HG02943 (cell line): ENCODE data around the gene KIF3A.

Experiments
- ATAC-seq: cut with Tn5 transposase; IDR thresholded peaks from one replicate; pipeline ENCODE4 v1.9.1; 2021; ENCODE audit warnings: mild to moderate bottlenecking, low read depth, moderate library complexity; ENCODE audit not compliant: unreplicated experiment

KIF3A gene

DNA sequence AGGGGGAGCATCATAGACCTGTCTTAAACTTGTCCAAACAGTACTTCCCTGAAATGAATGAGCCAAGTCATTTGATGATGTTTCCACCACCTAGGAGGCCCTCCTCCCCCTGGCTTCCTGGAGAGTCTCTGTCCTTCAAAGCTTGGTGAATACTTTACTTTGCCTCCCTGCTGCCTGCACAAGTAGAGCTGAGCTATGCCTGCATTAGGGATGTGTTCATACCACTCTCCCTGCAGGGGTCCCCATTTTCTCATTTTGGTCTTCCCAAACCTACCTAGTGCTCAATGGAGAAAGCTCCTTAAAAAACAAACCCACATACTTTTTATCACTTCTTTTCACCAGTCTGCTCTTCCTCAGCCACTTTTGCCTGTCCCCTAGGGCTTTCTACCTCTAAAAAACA, 17.6 kb upstream of the KIF3A start:
- no peak for ATAC-seq

DNA sequence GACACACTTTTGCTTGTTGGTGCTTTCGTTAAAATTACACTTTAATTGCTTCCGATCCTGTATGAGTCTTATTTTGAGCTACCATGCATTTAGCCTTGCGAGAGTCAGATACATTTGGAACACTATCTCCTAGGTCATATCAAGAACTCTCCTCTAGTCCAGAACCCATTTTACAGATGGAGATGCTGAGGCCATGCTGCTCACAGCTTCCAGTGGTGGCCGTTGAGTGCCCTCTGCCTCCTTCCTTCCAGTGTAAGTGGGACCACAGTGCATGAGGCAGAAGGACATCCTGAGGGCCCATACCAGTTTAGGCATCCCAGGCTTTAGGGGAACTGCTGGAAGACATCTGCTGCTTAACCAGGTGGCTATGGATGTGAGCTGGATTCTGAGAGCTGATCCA, 16.8 kb upstream of the KIF3A start:
- ATAC-seq: no peak

DNA sequence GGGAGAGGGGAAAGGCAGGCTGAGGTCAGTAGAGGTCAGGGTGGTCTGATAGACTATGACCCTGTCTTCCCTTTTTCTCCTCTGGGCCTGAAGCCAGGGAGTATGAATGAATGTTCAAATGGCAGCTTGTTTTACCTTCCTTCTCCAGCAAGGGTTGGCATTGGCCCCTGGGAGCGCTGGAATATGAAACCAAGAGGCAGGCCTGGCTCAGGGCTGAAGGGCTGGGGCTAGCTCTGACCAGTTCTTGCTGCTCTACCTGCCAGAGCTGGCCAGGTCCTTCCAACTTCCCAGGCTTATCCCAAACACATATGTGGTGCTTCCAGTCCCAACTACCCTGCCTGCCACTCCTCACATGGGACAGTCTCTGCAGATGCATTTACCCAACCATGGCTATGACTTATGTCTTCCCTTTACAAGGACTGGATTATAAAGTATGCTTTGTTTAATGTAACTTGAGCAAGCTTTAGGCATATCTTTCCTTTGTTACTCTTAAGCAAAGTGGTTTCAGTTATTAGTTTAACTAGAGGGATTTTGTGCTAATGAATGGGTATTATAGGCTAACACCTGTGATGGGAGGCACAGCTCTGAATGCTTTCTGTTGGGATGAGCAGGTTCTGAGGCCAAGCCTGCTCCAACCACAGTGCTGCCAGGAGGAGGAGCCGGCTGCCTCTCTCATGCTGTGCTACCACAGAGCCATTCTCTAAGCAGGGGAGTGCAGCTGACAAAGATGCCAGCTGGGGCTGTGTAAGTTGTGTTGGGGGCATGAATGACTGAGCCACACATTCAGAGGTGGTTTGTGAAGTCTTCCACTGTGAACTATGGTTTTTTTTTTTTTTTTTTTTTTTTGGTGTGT, 16.0 kb upstream of the KIF3A start:
- no peak for ATAC-seq

DNA sequence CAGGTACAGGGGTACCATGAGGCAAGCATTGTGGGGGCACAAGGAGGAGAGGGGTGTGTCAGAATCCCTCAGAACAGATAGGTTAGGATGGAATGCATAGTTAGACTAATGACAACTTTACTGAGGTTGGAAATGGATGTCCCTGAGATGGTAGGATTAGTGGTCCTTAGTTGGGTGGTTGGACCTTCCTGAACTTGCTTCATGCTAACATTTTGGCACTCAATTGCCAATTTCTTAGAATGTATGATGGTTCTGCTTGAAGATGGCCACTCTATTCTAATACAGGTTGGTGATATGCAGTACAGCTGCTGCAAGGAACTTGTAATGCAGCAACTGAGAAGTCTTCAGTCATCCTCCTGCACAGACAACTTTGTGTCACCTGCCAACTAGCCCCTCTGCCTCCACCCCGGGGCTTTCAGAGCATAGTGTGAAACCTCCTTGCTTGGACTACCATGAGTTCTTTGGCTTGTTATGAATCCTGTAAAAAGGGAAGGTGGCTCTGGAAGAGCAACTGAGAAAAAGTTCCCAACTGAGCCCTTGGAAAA, 15.3 kb upstream of the KIF3A start:
- ATAC-seq: no peak

DNA sequence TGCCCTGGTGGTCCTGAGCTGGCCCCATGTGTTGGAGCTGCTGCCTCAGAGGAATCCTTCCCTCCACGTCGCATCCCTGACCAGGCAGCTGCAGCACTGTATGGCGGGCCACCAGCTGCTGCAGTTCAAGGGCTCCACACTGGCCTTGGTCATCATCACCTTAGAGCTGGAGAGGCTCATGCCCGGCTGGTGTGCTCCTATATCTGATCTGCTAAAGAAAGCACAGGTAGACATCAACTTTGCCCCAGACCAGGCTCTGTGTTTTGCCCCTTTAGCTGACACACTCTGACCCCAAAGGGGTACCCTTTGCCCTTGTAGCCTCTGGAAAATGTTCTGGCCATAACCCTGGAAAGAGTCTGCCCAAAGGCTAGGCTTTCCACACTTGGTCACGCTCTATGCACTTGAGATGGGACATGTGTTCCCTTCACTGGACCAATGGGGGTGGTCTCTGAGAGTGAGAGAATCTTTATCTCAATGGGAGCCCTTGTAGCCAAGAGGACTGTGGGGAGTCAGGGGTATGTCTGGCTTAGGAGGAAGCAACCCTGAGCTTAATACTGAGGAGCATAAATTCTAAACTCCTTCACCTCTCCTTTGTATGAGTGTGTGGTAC, 14.7 kb upstream of the KIF3A start:
- ATAC-seq: no peak

DNA sequence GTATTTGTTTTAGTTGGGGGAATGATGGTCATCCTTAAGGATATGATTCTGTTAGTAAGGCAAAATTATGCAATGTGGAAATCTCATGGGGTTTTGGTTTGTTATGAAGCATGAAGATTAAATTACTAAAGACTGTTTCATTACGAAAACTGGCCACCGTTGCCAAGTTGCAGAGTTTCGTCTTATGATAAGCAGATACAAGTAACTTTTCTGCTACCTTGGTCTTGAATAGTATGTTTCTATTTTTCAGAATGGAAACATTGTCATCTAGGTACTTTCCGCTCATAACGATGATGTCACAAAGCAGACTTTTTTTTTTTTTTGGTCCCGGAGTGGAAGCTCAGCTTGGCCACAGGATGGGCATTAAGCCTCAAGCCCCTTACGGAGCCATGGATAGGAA, 14.1 kb upstream of the KIF3A start:
- no peak for ATAC-seq

DNA sequence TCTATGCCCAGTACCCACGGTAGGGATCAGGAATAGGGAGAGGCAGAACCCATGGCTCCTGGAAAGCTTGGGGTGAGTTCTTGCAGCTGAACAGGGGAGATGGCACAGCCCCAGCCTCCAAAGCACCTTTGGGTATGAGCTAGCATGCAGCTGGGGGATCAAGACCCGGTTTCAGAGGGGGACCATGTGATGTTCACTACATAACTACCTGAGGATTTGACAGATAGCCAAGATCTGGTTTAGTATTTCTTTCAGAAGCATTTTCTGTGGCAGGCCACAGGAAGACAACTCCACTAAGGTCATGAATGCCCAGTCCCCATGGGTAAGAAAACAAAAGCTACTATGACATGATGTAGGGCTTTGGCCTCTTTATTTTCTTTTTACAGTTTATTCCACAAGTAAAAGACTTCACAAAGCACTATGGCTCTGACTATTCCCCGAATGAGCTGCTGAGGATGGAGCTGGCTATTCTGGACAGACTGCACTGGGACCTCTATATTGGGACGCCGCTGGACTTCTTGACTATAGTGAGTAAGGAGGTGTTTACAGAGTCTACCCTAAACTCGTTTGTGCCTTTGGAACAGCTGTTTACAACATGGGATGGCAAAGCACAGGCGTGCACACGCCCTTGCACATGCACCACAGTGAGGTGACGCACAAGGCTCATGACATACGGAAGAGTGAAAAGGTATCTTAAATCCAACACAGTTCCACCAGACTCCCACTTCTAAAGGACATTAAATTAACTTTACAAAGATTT, 13.3 kb upstream of the KIF3A start:
- ATAC-seq: no peak

DNA sequence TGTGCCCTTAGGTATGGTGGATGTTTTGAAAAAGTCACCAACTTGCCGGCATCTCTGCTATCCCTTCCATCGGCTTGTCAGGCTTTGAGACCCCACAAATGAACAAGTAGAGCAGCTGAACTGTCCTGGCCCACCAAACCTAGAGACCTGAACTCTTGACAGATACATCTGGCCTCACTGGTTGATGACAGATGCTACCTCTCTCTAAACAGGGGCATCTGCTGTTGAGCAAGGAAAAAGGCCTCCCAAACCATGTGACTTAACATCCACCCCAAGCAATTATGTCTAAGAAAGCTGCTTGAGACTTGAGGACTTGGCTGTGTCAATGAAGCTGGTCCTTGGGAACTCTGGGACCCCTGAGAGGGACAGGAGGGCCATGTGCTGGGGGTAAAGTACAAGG, 12.2 kb upstream of the KIF3A start:
- ATAC-seq: no peak

DNA sequence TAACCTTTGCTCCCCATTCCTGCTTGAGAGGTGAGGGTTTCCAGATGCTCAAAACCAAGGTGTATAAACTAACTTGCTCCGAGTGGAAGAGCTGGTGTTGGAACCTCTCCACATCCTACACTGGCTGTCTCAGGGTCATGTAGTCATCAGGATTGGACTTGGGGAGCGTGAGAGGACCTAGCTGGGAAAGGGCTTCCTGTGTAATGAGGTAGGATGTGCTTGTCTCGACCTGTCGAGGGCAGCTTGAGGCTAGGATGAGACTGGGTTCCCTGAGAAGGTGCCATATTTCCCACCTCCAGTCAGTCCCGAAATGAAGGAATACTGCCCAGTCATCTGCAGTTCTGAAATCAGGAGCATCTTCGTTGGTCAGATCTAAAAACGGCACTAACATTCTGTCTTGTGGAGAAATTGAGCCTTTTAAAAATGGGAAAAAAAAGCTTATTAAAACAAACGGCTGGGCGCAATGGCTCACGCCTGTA, 11.2 kb upstream of the KIF3A start:
- ATAC-seq: no peak

DNA sequence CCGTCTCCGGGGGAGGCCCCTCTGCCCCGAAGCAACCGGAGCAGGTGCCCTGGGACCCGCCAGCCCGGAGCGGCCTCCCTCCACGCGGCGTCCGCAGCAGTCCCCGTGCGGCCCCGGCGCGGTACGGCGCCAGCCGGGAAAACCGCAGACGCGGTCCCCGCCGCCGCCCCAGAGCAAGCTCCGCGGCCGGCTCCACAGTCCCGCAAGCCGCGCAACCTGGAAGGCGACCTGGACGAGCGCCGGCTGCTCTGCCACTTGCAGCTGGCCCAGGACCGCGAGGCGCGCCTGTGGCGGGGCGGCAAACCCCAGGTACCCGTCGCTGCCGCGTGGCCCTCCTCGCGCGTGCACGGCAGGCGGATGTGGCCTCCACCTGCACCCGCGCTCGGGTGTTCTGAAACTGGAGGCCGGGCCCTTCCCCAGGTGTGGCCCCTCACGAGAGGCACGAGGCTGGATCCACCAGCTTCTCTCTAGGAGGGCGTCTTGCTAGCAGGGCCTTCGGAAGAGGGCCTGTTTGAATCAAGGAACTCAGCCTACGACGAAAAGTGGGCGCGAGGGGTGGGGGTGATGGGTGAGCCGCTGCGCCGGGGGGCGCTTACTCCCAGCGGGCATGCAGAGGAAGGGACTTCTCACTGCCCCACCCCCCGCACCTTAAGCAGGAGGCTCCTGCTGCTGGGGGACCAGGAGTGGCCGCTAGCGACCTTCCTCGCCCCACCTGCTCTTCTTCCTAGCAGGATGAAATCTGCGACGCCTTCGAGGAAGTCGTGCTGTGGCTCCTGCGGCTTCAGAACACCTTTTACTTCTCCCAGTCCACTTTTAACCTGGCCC, 10.5 kb upstream of the KIF3A start:
- peak; percentile 24 for ATAC-seq

DNA sequence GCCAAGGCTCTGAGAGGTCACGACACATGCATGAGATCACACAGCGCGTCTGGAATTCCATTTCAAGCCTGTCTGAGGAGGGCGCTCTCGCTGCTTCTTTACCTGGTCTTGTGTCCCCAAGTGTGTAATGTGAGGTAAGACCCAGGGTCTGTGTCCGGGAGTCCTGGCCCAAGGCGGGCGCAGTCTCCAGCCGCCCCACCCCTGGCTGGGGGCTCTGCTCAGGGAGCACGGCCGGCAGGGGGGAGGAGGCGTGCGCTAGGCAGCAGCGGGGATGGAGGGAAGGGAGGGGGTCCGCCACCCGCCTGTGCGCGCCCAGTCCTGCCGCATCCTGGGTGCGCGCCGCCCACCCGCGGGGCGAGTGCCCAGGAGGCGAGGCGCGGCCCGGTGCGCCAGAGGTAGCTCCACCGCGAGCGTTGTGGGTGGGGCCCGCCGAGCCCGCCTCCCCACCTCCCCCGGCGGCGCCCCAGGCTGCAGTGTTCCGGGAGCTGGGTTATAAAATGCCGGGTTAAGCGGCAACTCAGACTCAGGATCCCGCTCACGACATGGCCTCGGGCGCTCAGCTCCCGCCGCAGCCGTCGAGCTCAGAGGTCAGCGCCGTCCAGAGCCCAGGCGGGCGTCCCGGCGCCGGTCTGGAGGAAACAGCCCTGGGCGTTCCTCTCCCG, 9.7 kb upstream of the KIF3A start, which contains the start of gene CCNI2:
TSS of gene CCNI2 (plus strand) at position 473 of the 662 bp plus-strand sequence. CDS start at position 543, 70 bp downstream.
- peak; percentile 40 for ATAC-seq

DNA sequence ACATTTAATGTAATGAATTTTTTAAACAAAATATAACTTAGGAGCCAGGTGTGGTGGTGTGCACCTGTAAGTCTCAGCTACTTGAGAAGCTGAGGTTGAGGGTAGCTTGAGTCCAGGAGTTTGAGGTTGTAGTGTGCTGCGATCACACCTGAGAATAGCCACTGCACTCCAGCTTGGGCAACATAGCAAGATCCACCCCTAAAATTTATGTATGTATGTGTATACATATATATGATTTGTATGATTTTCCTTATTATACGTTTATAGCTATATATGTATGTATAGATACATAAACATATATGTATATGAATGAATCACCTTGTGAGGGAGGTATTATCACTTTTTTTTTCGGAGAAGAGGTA, 9.2 kb upstream of the KIF3A start:
- ATAC-seq: no peak

DNA sequence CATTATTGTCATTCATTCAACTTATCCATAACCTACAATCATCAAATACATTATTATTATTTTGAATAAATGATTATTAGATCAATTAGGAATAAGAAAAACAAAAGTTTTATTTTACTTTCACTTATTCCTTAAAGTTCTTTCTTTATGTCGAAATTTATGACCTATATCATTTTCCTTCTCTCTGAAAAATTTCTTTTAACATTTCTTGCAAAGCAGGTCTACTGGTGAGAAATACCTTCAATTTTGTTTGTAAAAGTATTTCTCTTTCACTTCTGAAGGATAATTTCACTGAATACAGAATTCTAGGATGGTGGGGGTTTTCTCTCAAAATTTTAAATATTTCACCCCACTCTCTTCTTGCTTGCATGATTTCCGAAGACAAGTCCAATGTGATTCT, 7.3 kb upstream of the KIF3A start:
- no peak for ATAC-seq

DNA sequence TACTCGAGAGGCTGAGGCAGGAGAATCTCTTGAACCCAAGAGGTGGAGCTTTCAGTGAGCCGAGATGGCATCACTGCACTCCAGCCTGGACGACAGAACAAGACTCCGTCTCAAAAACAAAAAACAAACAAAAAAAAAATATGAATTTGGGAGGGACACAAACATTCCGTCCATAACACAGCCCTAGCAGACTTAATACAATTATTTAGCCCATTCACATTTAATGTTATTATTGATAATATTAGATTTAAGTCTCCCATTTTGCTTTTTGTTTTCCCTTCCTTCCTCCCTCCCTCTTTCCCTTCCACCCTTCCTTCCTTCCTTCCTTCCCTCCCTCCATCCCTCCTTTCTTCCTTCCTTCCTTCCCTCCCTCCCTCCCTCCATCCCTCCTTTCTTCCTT, 5.3 kb upstream of the KIF3A start:
- ATAC-seq: no peak

DNA sequence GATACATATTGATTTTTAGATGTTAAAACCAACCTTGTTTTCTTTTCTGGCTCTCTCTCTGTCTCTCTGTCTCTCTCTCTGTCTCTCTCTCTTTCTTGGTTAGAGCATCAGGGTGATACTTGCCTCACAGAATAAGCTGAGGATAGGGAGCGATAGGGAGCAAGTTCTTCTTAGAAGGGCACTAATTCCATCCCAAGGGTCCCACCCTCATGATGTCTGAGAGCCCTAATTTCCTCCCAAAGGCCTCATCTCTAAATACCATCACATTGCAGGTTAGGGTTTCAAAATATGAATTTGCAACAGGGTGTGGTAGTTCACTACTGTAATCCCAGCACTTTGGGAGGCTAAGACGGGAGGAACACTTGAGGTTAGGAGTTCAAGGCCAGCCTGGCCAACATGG, 4.8 kb upstream of the KIF3A start:
- no peak for ATAC-seq

DNA sequence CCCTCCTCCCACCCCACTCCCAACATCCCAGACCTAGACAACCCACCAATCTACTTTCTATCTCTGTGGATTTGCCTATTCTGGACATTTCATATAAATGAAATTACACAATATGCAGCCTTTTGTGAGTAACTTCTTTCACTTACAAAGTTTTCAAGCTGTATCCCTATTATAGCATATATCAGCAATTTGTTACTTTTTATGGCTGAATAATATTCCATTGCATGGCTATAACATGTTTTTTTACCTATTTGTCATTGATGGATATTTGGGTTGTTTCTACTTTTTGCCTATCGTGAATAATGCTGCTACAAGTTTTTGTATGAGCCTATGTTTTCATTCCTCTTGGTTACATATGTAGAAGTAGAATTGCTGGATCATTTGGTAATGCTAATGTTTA, 1.9 kb upstream of the KIF3A start:
- ATAC-seq: no peak

DNA sequence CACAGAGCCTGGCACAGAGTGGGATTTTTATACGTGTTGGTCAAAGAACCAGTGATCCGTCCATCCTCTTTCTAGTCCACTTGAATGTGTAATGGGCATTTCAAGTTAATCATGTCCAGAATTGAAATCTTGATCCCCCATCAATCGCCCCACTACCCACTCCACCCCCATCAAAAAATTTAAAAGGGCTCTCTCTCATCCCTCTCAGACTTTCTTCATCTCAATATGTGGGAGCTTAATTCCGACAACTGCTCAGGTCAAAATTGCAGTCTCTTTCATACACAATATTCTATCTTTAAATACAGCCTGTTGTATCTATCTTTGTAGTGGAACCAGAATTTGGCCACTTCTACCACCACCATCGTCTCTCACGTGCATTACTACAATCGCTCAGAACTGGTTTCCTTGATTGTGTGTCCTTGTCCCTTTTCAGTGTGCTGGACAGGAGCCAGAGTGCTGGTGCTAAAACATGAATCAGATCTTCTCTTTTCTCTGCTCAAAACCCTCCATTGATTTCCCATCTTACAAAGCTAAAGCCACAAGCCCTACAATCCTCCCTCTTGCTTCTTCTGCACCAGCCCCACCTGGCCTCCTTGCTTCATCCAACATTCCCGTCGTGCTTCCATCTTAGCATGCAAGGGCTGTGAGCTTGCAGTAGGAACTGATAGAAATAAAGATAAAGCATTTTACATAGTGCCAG, 786 bp upstream of the KIF3A start:
- no peak for ATAC-seq

DNA sequence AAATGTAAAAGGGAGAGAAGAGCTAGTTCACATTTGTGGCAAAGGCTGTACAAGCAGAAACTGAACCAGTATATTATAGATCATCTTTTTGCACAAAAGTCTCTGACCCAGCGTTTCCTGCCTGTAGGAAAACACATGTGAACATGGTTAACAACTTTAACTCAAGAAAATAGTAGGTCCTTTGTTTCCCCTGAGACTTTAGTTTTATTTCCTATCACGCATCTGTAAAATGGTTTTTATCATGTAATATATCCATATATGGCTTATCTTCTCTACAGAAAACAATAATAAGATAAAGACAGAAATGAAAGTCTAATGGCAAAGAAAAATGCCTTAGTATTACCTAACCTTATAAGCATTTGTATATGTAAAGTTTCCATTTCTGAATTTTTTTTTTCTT, 2.7 kb downstream of the KIF3A start:
- ATAC-seq: no peak

DNA sequence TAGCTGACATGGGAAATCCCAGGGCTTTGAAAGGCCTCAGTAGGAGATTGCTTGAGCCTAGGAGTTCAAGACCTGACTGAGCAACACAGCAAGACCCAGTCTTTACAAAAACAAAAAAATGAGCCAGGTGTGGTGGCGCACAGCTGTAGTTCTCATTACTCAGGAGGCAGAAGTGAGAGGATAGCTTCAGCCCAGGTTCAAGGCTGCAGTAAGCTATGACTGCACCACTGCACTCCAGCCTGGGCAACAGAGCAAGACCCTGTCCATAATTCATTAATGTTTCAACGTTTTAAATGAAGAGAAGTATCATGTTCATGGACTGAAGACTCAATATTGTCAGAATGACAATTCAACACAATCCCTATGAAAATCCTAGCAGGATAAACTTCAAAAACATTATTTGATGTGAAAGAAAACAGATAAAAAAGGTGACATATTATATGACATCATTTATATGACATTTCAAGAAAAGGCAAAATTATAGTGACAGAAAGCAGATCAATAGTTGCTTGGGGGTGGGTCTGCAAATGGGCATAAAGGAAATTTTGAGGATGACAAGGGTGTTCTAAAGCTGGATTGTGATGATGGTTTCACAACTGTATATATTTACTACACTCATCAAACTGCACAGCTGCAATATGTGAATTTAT, 3.7 kb downstream of the KIF3A start:
- ATAC-seq: no peak
